Hepatocyte (in vitro differentiated cells): Measurements from ENCODE around the gene MYH11.

Experiments used
- EZH2phosphoT487 ChIP-seq: fragments of 200-600 bp; sonication (generic); IDR thresholded peaks from one replicate; pipeline ENCODE4 v1.6.1; 2018; ENCODE audit warnings: antibody characterized with exemption, mild to moderate bottlenecking, low read depth, moderate library complexity; ENCODE audit not compliant: unreplicated experiment, severe bottlenecking
- TF ChIP-seq, protein P1 (sequence below): fragments of 200-600 bp; sonication (generic); IDR thresholded peaks from 2 replicates; pipeline ENCODE4 v1.5.1; 2016; ENCODE audit warnings: antibody characterized with exemption, mild to moderate bottlenecking; ENCODE audit not compliant: poor library complexity

DNA sequence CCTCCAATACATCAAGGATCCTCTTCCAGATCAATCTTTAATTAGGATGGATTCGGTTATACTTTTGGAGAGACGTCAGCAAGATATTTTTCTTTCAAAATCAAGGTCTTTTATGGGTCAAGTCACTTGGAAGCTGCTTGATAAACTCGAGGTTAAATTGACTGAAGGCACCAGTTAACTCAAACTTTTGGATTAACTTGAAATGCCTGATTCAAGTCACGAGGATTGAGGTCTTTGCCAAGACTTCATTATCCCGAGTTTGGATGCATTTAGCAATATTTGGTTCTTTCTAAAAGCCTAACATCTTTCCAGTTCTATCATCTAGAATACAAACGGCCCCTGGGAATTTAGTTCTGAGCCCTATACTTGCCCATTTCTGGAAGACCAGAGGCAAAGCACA lies 82.9 kb downstream of the MYH11 start:
- TF ChIP-seq EZH2phosphoT487: no peak
- TF ChIP-seq, protein P1, sequence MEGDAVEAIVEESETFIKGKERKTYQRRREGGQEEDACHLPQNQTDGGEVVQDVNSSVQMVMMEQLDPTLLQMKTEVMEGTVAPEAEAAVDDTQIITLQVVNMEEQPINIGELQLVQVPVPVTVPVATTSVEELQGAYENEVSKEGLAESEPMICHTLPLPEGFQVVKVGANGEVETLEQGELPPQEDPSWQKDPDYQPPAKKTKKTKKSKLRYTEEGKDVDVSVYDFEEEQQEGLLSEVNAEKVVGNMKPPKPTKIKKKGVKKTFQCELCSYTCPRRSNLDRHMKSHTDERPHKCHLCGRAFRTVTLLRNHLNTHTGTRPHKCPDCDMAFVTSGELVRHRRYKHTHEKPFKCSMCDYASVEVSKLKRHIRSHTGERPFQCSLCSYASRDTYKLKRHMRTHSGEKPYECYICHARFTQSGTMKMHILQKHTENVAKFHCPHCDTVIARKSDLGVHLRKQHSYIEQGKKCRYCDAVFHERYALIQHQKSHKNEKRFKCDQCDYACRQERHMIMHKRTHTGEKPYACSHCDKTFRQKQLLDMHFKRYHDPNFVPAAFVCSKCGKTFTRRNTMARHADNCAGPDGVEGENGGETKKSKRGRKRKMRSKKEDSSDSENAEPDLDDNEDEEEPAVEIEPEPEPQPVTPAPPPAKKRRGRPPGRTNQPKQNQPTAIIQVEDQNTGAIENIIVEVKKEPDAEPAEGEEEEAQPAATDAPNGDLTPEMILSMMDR: no peak
